IPS-18a (cell line): ENCODE results near the gene FGF12.

ENCODE experiments used
- H3K27ac ChIP-seq: one replicate; pipeline ENCODE4 v1.5.1; 2013; ENCODE audit warnings: low read length
- H3K27me3 ChIP-seq: one replicate; pipeline ENCODE4 v1.6.1; 2013; ENCODE audit warnings: mild to moderate bottlenecking, low read length; ENCODE audit not compliant: control insufficient read depth, insufficient read depth
- H3K36me3 ChIP-seq: one replicate; pipeline ENCODE4 v1.6.1; 2013; ENCODE audit warnings: low read depth, low read length; ENCODE audit not compliant: control insufficient read depth
- H3K4me1 ChIP-seq: one replicate; pipeline ENCODE4 v1.6.1; 2013; ENCODE audit warnings: low read depth, low read length; ENCODE audit not compliant: control insufficient read depth
- H3K4me3 ChIP-seq: one replicate; pipeline ENCODE4 v1.5.1; 2013; ENCODE audit warnings: low read length
- H3K9ac ChIP-seq: one replicate; pipeline ENCODE4 v1.6.1; 2013; ENCODE audit warnings: mild to moderate bottlenecking, low read length, moderate library complexity
- H3K9me3 ChIP-seq: one replicate; pipeline ENCODE4 v1.6.1; 2013; ENCODE audit warnings: low read depth, low read length; ENCODE audit not compliant: control insufficient read depth

Gene FGF12

GRCh38 chr3:192317564-192317963 is 409.8 kb downstream of the FGF12 start:
- Histone ChIP-seq H3K27ac (no peak overlapping the region), H3K36me3 (no peaks in the 10 kb centered on the region), H3K27me3 (no peaks in the 10 kb centered on the region), H3K9me3 (no peaks in the 10 kb centered on the region), H3K4me3 (no peak overlapping the region), H3K9ac (no peak overlapping the region), H3K4me1 (no peaks in the 10 kb centered on the region)

- Histone ChIP-seq H3K4me3 (no peak overlapping the region), H3K27ac (no peak overlapping the region), H3K36me3 (no peaks in the 10 kb centered on the region), H3K4me1 (no peaks in the 10 kb centered on the region), H3K27me3 (no peaks in the 10 kb centered on the region), H3K9me3 (no peaks in the 10 kb centered on the region), H3K9ac (no peak overlapping the region)
Measured at GRCh38 chr3:192313605-192314004, 413.7 kb downstream of the FGF12 start.

- Histone ChIP-seq H3K27ac (no peak overlapping the region), H3K36me3 (no peaks in the 10 kb centered on the region), H3K9ac (no peak overlapping the region), H3K4me3 (no peak overlapping the region), H3K4me1 (no peaks in the 10 kb centered on the region), H3K27me3 (no peaks in the 10 kb centered on the region), H3K9me3 (no peaks in the 10 kb centered on the region)
Measured at GRCh38 chr3:192307631-192308030, 419.7 kb downstream of the FGF12 start.

GRCh38 chr3:192303235-192303634 is 424.1 kb downstream of the FGF12 start:
- no peaks in the 10 kb centered on the region for H3K9me3 ChIP-seq

DNA sequence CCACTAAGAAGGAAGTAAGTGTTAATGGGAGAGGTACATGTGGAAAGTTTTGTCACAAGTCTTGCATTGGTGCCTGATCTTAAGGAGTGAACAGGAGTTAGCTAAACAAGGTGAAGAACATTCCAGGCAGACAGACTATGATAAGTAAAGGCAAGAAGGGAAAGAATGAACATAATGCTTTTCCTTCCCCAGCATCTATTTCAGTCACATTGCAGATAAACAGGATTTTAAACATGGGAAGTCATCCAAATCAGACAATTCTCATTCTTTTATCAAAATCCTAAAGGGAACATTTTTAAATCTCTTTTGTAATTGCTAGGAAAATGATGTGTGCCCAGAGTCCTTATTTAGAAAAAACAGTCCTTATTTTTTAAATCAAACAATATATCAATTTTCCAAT is 424.6 kb downstream of the FGF12 start:
- no peaks in the 10 kb centered on the region for H3K4me1 ChIP-seq
- H3K27ac ChIP-seq, result no peak overlapping the region
- H3K4me3 ChIP-seq, result no peak overlapping the region
- H3K27me3 ChIP-seq, result no peaks in the 10 kb centered on the region
- no peak overlapping the region for H3K9ac ChIP-seq
- no peaks in the 10 kb centered on the region for H3K36me3 ChIP-seq
- no peaks in the 10 kb centered on the region for H3K9me3 ChIP-seq

More at GRCh38 chr3:192303235-192303634, 424.1 kb downstream of the FGF12 start:
- Histone ChIP-seq H3K27ac (no peak overlapping the region), H3K36me3 (no peaks in the 10 kb centered on the region), H3K4me1 (no peaks in the 10 kb centered on the region), H3K4me3 (no peak overlapping the region), H3K9ac (no peak overlapping the region), H3K27me3 (no peaks in the 10 kb centered on the region)

DNA sequence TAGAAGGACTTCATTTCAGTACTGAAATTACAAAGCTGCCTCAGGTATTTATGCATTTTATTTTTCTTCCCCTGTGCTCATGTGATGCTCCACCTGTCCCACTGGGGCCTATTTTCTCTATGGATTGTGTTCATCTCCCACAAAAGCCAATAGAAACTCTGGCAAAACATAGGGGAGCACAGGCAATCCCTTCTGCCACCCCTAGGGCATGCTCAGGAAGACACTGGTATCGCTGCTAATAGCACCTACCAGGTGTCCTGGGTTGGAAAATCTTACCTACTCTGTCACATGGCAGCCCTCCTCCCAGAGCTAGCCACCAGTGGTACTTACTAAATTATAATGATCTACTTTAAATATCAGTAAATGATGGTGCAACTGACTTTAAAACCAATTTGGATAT is 427.4 kb downstream of the FGF12 start:
- H3K4me1 ChIP-seq, result peaks cover 5% of the 10 kb centered on the region
- no peaks in the 10 kb centered on the region for H3K27me3 ChIP-seq
- no peak overlapping the region for H3K27ac ChIP-seq
- H3K36me3 ChIP-seq, result no peaks in the 10 kb centered on the region
- no peaks in the 10 kb centered on the region for H3K9me3 ChIP-seq
- no peak overlapping the region for H3K9ac ChIP-seq
- H3K4me3 ChIP-seq, result no peak overlapping the region

GRCh38 chr3:192296845-192297244 is 430.5 kb downstream of the FGF12 start:
- H3K36me3 ChIP-seq, result no peaks in the 10 kb centered on the region
- H3K27me3 ChIP-seq, result no peaks in the 10 kb centered on the region
- H3K9ac ChIP-seq, result no peak overlapping the region
- peaks cover 5% of the 10 kb centered on the region for H3K4me1 ChIP-seq
- H3K9me3 ChIP-seq, result no peaks in the 10 kb centered on the region
- H3K4me3 ChIP-seq, result no peak overlapping the region
- no peak overlapping the region for H3K27ac ChIP-seq

GRCh38 chr3:192284443-192285072 is 442.8 kb downstream of the FGF12 start:
- no peak overlapping the region for H3K9ac ChIP-seq
- H3K4me1 ChIP-seq, result no peaks in the 10 kb centered on the region
- H3K9me3 ChIP-seq, result no peaks in the 10 kb centered on the region
- H3K27me3 ChIP-seq, result no peaks in the 10 kb centered on the region
- no peak overlapping the region for H3K4me3 ChIP-seq
- H3K27ac ChIP-seq, result no peak overlapping the region
- no peaks in the 10 kb centered on the region for H3K36me3 ChIP-seq

GRCh38 chr3:192281207-192281880 is 446.0 kb downstream of the FGF12 start:
- H3K4me1 ChIP-seq, result no peaks in the 10 kb centered on the region
- no peaks in the 10 kb centered on the region for H3K27me3 ChIP-seq
- H3K9ac ChIP-seq, result no peak overlapping the region
- H3K4me3 ChIP-seq, result no peak overlapping the region
- H3K36me3 ChIP-seq, result no peaks in the 10 kb centered on the region
- no peaks in the 10 kb centered on the region for H3K9me3 ChIP-seq
- H3K27ac ChIP-seq, result no peak overlapping the region

- H3K9me3 ChIP-seq, result no peaks in the 10 kb centered on the region
- no peaks in the 10 kb centered on the region for H3K36me3 ChIP-seq
- no peaks in the 10 kb centered on the region for H3K4me1 ChIP-seq
- H3K9ac ChIP-seq, result no peak overlapping the region
- no peak overlapping the region for H3K27ac ChIP-seq
- H3K27me3 ChIP-seq, result no peaks in the 10 kb centered on the region
- no peak overlapping the region for H3K4me3 ChIP-seq
Measured at GRCh38 chr3:192279664-192280063, 447.7 kb downstream of the FGF12 start.

GRCh38 chr3:192277477-192277876 is 449.9 kb downstream of the FGF12 start:
- Histone ChIP-seq H3K4me1 (peaks cover 14% of the 10 kb centered on the region), H3K9me3 (no peaks in the 10 kb centered on the region), H3K4me3 (no peak overlapping the region), H3K9ac (no peak overlapping the region), H3K27me3 (no peaks in the 10 kb centered on the region), H3K27ac (no peak overlapping the region), H3K36me3 (no peaks in the 10 kb centered on the region)

DNA sequence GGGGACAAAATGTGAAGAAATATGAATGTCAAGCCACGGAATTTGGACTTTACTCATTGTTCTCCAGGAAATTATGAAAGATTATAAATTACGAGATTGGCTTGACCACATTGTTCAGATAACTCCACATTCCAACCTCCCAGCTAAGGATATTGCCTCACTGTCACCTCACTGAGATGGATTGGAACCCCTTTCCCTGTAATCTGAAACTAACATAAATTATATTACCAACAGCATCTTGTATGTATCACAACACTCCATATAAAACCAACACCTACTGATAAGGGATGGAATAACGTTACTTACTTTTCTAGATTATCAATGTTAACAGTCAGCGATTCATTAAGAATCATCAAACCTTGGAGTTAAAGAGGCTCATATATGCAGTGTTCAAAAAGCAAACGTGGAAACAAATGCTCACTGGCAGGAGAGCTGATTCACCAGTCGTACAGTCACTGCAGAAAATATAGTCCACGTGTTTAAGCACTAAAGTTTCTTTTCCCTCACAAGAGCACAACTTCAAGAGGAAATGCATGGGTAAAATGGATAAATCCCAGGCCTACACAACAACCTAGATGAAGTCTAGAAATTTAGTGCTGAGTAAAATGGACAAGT is 451.5 kb downstream of the FGF12 start:
- Histone ChIP-seq H3K4me3 (no peak overlapping the region), H3K36me3 (no peaks in the 10 kb centered on the region)

More for the DNA sequence above, 451.5 kb downstream of the FGF12 start:
- Histone ChIP-seq H3K27ac (no peak overlapping the region), H3K9me3 (no peaks in the 10 kb centered on the region), H3K27me3 (no peaks in the 10 kb centered on the region), H3K4me1 (peaks cover 15% of the 10 kb centered on the region), H3K9ac (no peak overlapping the region)
